ENCODE data around the gene SEC24B.

GRCh38 chr4:109432203-109432602 is 1.4 kb upstream of the SEC24B start:
- TF ChIP-seq CTCF (IDR thresholded peaks at IDR 0.05; ENCODE audit: extremely low read depth in 1 of 2, insufficient read depth in 1 of 2, low read depth in 1 of 2, low read length in 2 of 2) (no peak), EZH2 (IDR thresholded peaks at IDR 0.05; ENCODE audit: borderline replicate concordance, low read depth, low read length, severe bottlenecking) (no peak), POLR2AphosphoS5 (IDR thresholded peaks at IDR 0.05; ENCODE audit: insufficient read depth, low read depth, low read length) (no peak), POLR2A (IDR thresholded peaks at IDR 0.05; ENCODE audit: low read depth, low read length) (no peak)
